ENCODE data around the gene PLPPR5. TPM values are rescaled to one million over a fixed set of nuclear protein-coding genes. Genes with fewer than 3 reads are reported as not detected.
"Not testable (repeated sequence)": the region's sequence is repeated elsewhere in the genome, so short reads cannot be mapped to it uniquely, and the experiment has no call there.

Gene PLPPR5
- not detected for total RNA-seq
- long read RNA-seq: 0 reads

- DNase-seq (ENCODE audit: missing footprints) (peak; percentile 41), ATAC-seq (no peak)
- intact Hi-C loops (cut with DNase I): no loop called here
Observed at GRCh38 chr1:99004861-99005442, at the start of gene PLPPR5. PLPPR5 (minus strand) TSS chr1:99004861; CDS start chr1:99004671, 190 bp downstream.

- ATAC-seq (peak; percentile 16), DNase-seq (ENCODE audit: missing footprints) (no peak)
- intact Hi-C loops (cut with DNase I): no loop called here
Observed at GRCh38 chr1:99051611-99052283, 47.1 kb upstream of the PLPPR5 start.

DNA sequence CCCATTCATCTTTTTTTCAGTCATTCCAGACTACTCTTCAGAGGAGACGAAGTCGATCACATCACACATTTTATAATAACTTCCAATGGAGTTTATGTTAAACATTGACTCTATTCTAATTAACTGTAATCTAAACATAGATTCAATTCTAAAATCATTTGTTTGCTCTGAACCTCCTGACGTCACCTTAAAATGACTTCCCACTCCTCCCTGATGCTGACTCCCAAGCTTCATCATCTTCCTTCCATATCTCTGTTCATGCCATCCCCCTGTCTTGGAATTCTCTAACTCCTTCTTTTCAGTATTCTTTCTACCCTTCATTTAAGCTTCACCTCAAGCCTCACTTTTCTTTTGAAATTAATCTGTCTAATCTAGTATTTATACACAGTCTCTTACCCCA lies 45.1 kb upstream of the PLPPR5 start:
- DNase-seq (ENCODE audit: missing footprints) (no peak), ATAC-seq (no peak)
- intact Hi-C loops (cut with DNase I): no loop called here

DNA sequence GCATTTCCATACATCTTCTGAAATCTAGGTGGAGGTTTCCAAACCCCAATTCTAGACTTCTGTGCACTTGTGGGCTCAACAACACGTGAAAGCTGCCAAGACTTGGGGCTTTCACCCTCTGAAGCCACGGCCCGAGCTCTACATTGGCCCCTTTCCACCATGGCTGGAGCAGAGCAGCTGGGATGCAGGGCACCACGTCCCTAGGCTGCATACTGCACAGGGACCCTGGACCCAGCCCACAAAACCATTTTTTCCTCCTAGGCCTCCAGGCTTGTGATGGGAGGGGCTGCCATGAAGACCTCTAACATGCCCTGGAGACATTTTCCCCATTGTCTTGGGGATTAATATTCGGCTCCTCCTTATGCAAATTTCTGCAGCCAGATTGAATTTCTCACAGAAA lies 32.1 kb upstream of the PLPPR5 start:
- intact Hi-C loops (cut with DNase I); DNase-seq (ENCODE audit: missing footprints); ATAC-seq: not testable (repeated sequence)

DNA sequence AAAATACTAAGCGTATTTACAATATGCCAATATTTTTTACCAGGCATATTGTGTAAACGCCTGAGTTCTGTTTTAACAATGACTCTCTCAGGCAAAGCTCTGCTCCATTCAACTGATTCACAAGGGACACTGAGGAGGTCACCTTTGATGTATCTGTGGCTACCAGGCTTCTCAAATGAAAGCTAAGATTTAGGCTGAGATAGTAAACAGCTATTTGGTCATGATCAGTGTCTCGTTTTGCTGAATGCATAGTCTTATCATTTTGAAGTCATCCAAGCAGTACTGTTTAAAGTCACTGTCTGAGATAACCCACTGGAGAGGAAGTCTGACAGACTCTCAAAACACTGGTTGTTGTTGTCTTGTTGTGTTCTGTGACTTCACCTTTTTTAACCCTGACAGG lies 13.7 kb upstream of the PLPPR5 start:
- intact Hi-C loops (cut with DNase I): no loop called here
- DNase-seq (ENCODE audit: missing footprints) (no peak), ATAC-seq (no peak)

GRCh38 chr1:99017655-99018054 lies 13.0 kb upstream of the PLPPR5 start:
- no peak for ATAC-seq
- no peak for DNase-seq (ENCODE audit: missing footprints)
- intact Hi-C loops (cut with DNase I): no loop called here

DNA sequence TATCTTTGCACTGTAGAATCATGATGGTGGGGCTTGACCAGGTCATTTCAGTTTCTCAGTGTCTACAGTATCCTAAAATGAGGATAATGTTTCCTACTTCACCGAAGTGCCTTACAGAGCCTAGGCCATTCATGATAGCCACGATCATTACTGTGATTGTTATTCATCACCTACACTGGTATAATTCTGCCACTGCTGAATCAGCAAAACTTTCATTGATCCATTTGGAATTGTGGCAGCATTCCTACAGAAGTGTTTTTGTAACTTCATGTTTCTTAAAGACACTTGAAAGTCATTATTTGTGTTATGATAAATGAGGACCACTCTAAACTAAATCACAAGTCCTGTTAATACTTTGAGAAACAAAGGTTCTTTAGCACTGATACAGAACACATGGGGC lies 6.0 kb upstream of the PLPPR5 start:
- DNase-seq (ENCODE audit: missing footprints) (no peak), ATAC-seq (no peak)
- intact Hi-C loops (cut with DNase I): no loop called here

- ATAC-seq (no peak), DNase-seq (ENCODE audit: missing footprints) (no peak)
- intact Hi-C loops (cut with DNase I): no loop called here
Observed at GRCh38 chr1:99007366-99007765, 2.7 kb upstream of the PLPPR5 start.

GRCh38 chr1:99005537-99005942 lies 879 bp upstream of the PLPPR5 start:
- intact Hi-C loops (cut with DNase I): no loop called here
- ATAC-seq: no peak

GRCh38 chr1:99004254-99004860 lies 304 bp downstream of the PLPPR5 start:
- ATAC-seq: no peak
- peak; percentile 43 for DNase-seq (ENCODE audit: missing footprints)
- intact Hi-C loops (cut with DNase I): no loop called here

More at GRCh38 chr1:99005537-99005942, 879 bp upstream of the PLPPR5 start:
- no peak for DNase-seq (ENCODE audit: missing footprints)

DNA sequence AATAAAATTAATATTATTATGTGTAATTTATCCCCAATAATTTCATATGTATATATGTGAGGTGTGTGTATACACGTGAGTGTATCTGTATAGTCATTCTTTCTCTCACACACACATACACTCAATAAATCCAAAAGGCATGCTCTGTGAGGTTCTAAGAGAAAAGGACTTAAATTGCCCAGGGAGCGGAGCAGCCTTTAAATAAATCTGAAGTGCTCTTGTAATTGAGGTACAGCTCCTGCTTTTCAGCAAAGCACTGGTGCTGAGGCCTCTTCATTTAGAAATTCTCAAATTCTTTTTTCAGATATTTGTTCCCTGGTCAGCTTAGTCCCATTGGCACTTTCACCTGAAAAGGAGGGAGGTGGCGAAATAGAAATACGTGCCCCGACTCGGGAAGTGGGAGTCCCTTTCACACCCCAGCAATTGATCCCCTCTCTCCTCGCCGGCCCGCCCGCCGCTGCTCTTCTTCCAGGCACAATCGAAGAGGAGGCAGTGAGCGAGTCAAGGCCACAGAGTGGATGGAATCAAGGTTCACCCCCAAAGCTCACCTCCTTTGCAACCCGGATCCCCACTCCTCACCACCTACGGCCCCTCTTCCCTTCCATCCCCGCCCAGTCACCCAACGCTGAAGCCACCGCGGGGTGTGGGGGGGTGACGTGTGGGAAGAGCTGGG lies 944 bp downstream of the PLPPR5 start:
- intact Hi-C loops (cut with DNase I): no loop called here
- ATAC-seq (no peak), DNase-seq (ENCODE audit: missing footprints) (no peak)

DNA sequence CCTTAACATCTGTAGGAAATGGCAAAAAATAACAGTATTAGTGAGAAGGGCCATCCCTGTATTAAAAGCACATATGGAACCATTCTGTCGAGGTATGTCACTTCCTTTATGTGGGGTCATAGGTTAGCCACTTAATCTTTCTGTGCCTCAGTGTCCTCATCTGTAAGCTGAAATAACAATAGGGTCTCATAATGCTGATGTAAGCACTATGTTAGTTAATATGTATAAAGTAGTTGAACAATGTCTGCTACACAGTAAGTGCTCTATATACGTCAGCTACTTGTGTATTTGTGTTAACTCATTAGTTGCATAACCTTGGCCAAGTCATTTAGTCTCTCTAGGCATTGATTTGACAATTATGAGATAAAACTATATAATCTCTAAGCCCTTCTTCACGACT lies 11.8 kb downstream of the PLPPR5 start:
- no peak for DNase-seq (ENCODE audit: missing footprints)
- intact Hi-C loops (cut with DNase I): no loop called here
- ATAC-seq: no peak

GRCh38 chr1:98991127-98992012 lies 13.3 kb downstream of the PLPPR5 start:
- no peak for ATAC-seq
- intact Hi-C loops (cut with DNase I): no loop called here

GRCh38 chr1:98989556-98989907 lies 15.1 kb downstream of the PLPPR5 start:
- intact Hi-C loops (cut with DNase I): no loop called here
- ATAC-seq (no peak), DNase-seq (ENCODE audit: missing footprints) (no peak)

More at GRCh38 chr1:98991127-98992012, 13.3 kb downstream of the PLPPR5 start:
- no peak for DNase-seq (ENCODE audit: missing footprints)

- DNase-seq (ENCODE audit: missing footprints) (no peak), ATAC-seq (no peak)
- intact Hi-C loops (cut with DNase I): no loop called here
Observed at GRCh38 chr1:98988904-98989555, 15.6 kb downstream of the PLPPR5 start.

DNA sequence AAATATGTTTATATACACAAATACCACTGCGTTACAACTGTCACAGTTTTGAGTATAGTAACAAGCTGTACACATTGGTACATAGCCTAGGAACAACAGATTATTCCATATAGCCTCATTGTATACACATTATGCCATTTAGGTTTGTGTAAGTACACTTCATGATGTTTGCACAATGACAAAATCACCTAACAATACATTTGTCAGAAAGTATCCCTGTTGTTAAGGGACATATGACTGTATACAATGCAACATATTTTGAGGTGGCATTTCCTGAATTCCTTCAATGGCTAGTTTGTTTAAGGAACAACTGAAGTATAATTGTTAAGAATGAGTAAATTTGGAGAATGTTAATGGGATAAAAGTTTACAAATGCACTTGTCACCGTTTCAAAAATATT lies 19.0 kb downstream of the PLPPR5 start:
- ATAC-seq: no peak
- DNase-seq (ENCODE audit: missing footprints): no peak
- intact Hi-C loops (cut with DNase I): no loop called here

DNA sequence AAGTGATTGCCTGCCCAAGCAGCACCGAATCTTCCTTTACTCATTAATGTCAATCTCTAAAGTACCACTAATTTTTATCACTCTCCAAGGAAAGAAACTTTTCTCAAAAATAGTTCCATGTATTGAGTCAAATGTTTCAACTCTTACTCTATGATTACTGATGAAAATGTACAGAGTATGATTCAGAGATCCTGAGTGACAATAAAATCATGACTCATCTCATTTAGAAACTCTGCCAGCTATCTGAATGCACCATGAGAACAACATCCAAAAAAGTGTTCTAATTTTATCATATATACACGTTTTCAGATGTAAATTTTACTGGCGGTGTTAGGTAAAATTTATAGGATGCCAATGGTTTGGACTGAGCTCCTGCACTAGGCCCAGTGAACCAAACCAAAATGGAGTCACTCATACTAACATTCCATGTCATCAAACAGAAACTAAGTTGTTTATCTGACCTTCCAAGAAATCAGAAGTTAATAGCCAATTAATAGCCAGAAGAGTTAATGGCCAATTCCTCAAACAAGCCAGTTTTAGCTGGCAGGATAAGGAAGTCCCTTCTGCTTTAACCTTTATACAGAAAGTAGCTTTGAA lies 22.6 kb downstream of the PLPPR5 start:
- intact Hi-C loops (cut with DNase I): no loop called here
- DNase-seq (ENCODE audit: missing footprints) (no peak), ATAC-seq (no peak)

DNA sequence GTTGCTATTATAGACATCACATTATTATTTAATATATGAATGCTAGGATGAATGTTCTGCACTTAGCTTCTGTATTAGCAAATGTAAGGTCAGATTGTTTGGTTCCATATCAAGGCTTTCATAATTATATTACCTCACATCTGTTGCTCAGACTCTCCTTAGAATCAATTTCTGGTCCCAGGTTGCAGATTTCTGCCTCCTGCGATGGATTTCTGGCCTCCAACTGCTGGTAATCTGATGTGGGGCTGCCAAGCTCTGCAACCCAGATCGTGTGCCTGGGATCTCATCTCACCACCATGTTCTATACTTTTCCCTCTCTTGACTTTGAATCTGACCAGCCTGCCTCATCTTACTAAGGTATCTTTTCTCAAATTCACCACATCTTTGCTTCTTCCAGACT lies 25.2 kb downstream of the PLPPR5 start:
- DNase-seq (ENCODE audit: missing footprints) (no peak), ATAC-seq (no peak)
- intact Hi-C loops (cut with DNase I): no loop called here
